Chondrocyte (in vitro differentiated cells): ENCODE data around the gene NPAS2. TPM values are rescaled to one million over a fixed set of nuclear protein-coding genes. Genes with fewer than 3 reads are reported as not detected.

ENCODE experiments used
- DNase-seq: peaks from one replicate; pipeline ENCODE4 v3.0.0; 2021; ENCODE audit warnings: mixed read lengths, low spot score
- H3K27ac Mint-ChIP-seq: one replicate; pipeline ENCODE4 v1.8.0; 2021; ENCODE audit warnings: mild to moderate bottlenecking, moderate library complexity, mixed read lengths; ENCODE audit not compliant: unreplicated experiment
- H3K27me3 Mint-ChIP-seq: 2 replicates; pipeline ENCODE4 v1.8.0; 2021; ENCODE audit warnings: low read depth, mixed read lengths
- H3K36me3 Mint-ChIP-seq: 2 replicates; pipeline ENCODE4 v1.8.0; 2021; ENCODE audit warnings: low read depth, mixed read lengths
- H3K4me1 Mint-ChIP-seq: 2 replicates; pipeline ENCODE4 v1.8.0; 2021; ENCODE audit warnings: low read depth, mild to moderate bottlenecking, mixed read lengths
- H3K4me3 Mint-ChIP-seq: one replicate; pipeline ENCODE4 v1.8.0; 2021; ENCODE audit warnings: mild to moderate bottlenecking, moderate library complexity, mixed read lengths; ENCODE audit not compliant: unreplicated experiment
- H3K9me3 Mint-ChIP-seq: 2 replicates; pipeline ENCODE4 v1.8.0; 2021; ENCODE audit warnings: low read depth, mixed read lengths
- total RNA-seq: library from RNA; stranded (reverse); gene quantifications from 3 replicates; pipeline ENCODE4 v1.2.1, GENCODE V29; 2021
- TF ChIP-seq, protein P1 (sequence below): fragments of 200-600 bp; sonication (generic); IDR thresholded peaks from 2 replicates; pipeline ENCODE4 v1.5.0; 2021; ENCODE audit warnings: antibody characterized with exemption, mild to moderate bottlenecking, moderate library complexity

Gene NPAS2
- total RNA-seq, 1 donor from 2014 or later: 25.6 TPM

DNA sequence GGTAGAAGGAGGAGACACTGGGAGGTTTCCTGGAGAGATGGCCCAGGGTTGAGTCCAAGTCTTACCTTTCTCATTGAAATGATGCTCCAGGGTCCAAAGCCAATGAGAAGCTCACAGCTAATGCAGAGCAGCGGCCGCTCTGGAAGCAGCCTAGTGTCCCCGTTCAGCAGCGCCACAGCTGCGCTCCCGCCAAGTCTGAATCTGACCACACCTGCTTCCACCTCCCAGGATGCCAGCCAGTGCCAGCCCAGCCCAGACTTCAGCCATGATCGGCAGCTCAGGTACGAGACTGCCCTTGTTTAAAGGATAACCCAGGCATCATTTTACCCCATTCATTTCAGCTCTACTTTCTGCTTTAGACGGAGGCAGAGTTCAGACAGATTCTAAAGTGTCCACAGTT, 170.2 kb downstream of the NPAS2 start:
- H3K36me3 Mint-ChIP-seq: peaks cover 18% of the 10 kb centered on the region
- no peak overlapping the region for H3K4me3 Mint-ChIP-seq
- no peak for DNase-seq
- H3K4me1 Mint-ChIP-seq: no peaks in the 10 kb centered on the region
- no peak overlapping the region for H3K27ac Mint-ChIP-seq
- TF ChIP-seq, protein P1, sequence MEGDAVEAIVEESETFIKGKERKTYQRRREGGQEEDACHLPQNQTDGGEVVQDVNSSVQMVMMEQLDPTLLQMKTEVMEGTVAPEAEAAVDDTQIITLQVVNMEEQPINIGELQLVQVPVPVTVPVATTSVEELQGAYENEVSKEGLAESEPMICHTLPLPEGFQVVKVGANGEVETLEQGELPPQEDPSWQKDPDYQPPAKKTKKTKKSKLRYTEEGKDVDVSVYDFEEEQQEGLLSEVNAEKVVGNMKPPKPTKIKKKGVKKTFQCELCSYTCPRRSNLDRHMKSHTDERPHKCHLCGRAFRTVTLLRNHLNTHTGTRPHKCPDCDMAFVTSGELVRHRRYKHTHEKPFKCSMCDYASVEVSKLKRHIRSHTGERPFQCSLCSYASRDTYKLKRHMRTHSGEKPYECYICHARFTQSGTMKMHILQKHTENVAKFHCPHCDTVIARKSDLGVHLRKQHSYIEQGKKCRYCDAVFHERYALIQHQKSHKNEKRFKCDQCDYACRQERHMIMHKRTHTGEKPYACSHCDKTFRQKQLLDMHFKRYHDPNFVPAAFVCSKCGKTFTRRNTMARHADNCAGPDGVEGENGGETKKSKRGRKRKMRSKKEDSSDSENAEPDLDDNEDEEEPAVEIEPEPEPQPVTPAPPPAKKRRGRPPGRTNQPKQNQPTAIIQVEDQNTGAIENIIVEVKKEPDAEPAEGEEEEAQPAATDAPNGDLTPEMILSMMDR: no peak
- H3K9me3 Mint-ChIP-seq: no peaks in the 10 kb centered on the region
- H3K27me3 Mint-ChIP-seq: no peaks in the 10 kb centered on the region

DNA sequence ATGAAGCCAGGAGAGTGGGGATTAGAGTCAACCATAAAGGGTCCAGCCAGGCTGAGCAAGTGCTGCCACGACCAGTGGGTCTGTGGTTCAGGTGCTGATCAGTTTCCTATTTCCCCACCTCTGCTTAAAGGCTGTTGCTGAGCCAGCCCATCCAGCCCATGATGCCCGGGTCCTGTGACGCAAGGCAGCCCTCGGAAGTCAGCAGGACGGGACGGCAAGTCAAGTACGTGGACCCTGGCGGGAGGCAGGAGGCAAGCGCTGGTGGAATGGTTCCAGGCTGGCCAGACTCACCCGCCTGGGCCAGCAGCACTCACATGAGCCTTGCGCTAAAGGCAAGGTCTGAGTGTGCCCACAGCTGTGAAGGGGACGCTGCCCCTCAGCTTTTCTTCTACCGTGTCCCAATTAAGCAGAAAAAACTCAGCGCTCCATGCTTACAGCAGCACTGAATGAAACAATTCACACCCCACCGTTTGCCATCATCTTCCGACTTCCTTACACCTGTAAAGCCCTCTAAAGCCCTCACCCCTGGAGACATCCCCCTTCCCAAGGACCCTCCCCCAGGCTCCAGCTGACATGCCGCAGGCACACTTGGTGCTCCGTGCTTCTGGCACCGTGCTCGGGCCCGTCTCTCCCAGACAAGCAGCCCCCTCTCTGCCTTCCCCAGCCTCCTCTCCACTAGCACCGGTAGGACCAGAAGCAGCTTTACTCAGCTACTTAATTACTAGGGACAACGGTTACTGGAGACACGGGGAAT, 170.9 kb downstream of the NPAS2 start:
- H3K27ac Mint-ChIP-seq: no peak overlapping the region
- no peaks in the 10 kb centered on the region for H3K4me1 Mint-ChIP-seq
- H3K4me3 Mint-ChIP-seq: no peak overlapping the region
- DNase-seq: no peak
- H3K27me3 Mint-ChIP-seq: no peaks in the 10 kb centered on the region
- peaks cover 24% of the 10 kb centered on the region for H3K36me3 Mint-ChIP-seq
- no peaks in the 10 kb centered on the region for H3K9me3 Mint-ChIP-seq
- TF ChIP-seq, protein P1: no peak

DNA sequence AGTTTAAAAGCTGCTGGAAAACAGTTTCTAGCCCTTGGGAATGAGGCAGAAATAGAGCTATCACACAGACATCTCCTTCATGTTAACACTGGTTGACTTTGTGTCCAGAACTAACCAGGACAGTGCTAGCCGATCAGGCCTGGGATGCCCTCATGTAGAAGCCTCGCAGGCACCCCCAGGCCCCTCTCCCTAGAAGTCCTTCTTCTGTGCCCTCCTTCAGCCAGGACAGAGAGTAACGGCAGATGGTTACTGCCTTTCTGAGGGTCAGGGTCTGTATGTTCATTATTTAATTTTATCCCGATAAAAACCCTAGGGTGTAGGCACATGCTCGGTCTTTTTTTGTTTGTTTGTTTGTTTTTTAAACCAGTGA, 171.4 kb downstream of the NPAS2 start:
- H3K4me1 Mint-ChIP-seq: no peaks in the 10 kb centered on the region
- no peak overlapping the region for H3K27ac Mint-ChIP-seq
- H3K4me3 Mint-ChIP-seq: no peak overlapping the region
- DNase-seq: no peak
- H3K36me3 Mint-ChIP-seq: peaks cover 24% of the 10 kb centered on the region
- TF ChIP-seq, protein P1: no peak
- no peaks in the 10 kb centered on the region for H3K9me3 Mint-ChIP-seq
- H3K27me3 Mint-ChIP-seq: no peaks in the 10 kb centered on the region

DNA sequence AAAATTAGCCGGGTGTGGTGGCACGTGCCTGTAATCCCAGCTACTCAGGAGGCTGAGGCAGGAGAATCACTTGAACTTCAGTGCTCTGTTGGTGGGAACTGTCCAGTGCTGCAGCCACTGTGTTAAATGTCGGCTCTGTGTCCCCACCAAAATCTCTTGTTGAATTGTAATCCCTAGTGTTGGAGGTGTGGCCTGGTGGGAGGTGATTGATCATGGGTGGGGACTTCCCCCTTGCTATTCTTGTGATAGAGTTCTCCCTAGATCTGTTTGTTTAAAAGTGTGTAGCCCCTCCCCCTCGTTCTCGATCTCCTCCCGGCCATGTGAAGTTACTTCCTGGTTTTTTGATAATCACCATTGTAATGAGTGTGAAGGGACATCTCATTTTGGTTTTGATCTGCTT, 172.3 kb downstream of the NPAS2 start:
- H3K9me3 Mint-ChIP-seq: no peaks in the 10 kb centered on the region
- H3K36me3 Mint-ChIP-seq: peaks cover 28% of the 10 kb centered on the region
- H3K4me3 Mint-ChIP-seq: no peak overlapping the region
- TF ChIP-seq, protein P1: no peak
- no peaks in the 10 kb centered on the region for H3K4me1 Mint-ChIP-seq
- no peaks in the 10 kb centered on the region for H3K27me3 Mint-ChIP-seq
- no peak overlapping the region for H3K27ac Mint-ChIP-seq
- no peak for DNase-seq

DNA sequence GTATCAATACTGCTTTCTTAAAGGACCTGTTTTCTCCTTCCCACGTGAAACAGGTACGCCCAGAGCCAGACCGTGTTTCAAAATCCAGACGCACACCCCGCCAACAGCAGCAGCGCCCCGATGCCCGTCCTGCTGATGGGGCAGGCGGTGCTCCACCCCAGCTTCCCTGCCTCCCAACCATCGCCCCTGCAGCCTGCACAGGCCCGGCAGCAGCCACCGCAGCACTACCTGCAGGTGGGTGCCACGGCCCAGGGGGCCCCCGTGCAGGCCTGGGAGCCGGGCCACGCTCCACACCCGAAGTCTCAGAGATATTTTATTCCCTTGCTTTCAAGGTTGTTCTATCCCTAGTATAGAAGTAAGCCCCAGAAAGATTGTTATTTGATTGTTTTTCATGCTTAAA, 173.4 kb downstream of the NPAS2 start:
- H3K27ac Mint-ChIP-seq: no peak overlapping the region
- H3K9me3 Mint-ChIP-seq: no peaks in the 10 kb centered on the region
- H3K4me3 Mint-ChIP-seq: no peak overlapping the region
- peaks cover 29% of the 10 kb centered on the region for H3K36me3 Mint-ChIP-seq
- TF ChIP-seq, protein P1: no peak
- DNase-seq: no peak
- H3K4me1 Mint-ChIP-seq: no peaks in the 10 kb centered on the region
- no peaks in the 10 kb centered on the region for H3K27me3 Mint-ChIP-seq
